GM12892 (cell line): ENCODE results near the gene ANO1.

Experiments used
- DNase-seq: peaks from one replicate; pipeline ENCODE4 v3.0.0; 2011; ENCODE audit not compliant: insufficient read length
- FAIRE-seq: peaks from 2 replicates; lab custom pipeline; 2011; peaks lifted over from hg19 to GRCh38; lab: Jason Lieb, UNC
- POLR2A ChIP-seq: IDR thresholded peaks from 2 replicates; pipeline ENCODE4 v1.6.1; 2011; ENCODE audit warnings: low read depth, low read length, control low read depth
- POLR2AphosphoS5 ChIP-seq: IDR thresholded peaks from 2 replicates; pipeline ENCODE4 v1.6.1; 2011; ENCODE audit warnings: low read depth, low read length, control low read depth
- TAF1 ChIP-seq: IDR thresholded peaks from 2 replicates; pipeline ENCODE4 v1.6.1; 2011; ENCODE audit warnings: low read depth, mild to moderate bottlenecking, control low read depth, low read length, borderline replicate concordance

Gene ANO1

GRCh38 chr11:70226183-70226582 is 148.1 kb downstream of the ANO1 start:
- DNase-seq (no peak), FAIRE-seq (no peak)
- TF ChIP-seq POLR2AphosphoS5 = no peak
- TF ChIP-seq TAF1 = no peak
- TF ChIP-seq POLR2A = no peak

GRCh38 chr11:70226967-70227366 is 148.8 kb downstream of the ANO1 start:
- TF ChIP-seq TAF1 (no peak), POLR2AphosphoS5 (no peak), POLR2A (no peak)
- DNase-seq (peak; percentile 38), FAIRE-seq (no peak)

- FAIRE-seq = no peak
- TF ChIP-seq POLR2AphosphoS5 (no peak), TAF1 (no peak)
- DNase-seq = no peak
These were observed 151.6 kb downstream of the ANO1 start for GRCh38 chr11:70229737-70230136.

GRCh38 chr11:70230151-70230839 is 152.2 kb downstream of the ANO1 start:
- TF ChIP-seq POLR2AphosphoS5 (no peak), TAF1 (no peak), POLR2A (no peak)
- FAIRE-seq = no peak
- DNase-seq = no peak

- no peak for TF ChIP-seq POLR2A
- no peak for TF ChIP-seq POLR2AphosphoS5
- TF ChIP-seq TAF1 = no peak
- FAIRE-seq (no peak), DNase-seq (no peak)
These were observed 153.0 kb downstream of the ANO1 start for GRCh38 chr11:70230840-70231710.

- DNase-seq (no peak), FAIRE-seq (no peak)
- no peak for TF ChIP-seq TAF1
- no peak for TF ChIP-seq POLR2A
- no peak for TF ChIP-seq POLR2AphosphoS5
These were observed 154.9 kb downstream of the ANO1 start for GRCh38 chr11:70233034-70233433.

- TF ChIP-seq TAF1 = no peak
- no peak for TF ChIP-seq POLR2A
- no peak for TF ChIP-seq POLR2AphosphoS5
- FAIRE-seq = no peak
- no peak for DNase-seq
These were observed 155.4 kb downstream of the ANO1 start for GRCh38 chr11:70233511-70233934.

GRCh38 chr11:70233962-70234361 is 155.8 kb downstream of the ANO1 start:
- TF ChIP-seq TAF1 (no peak), POLR2A (no peak), POLR2AphosphoS5 (no peak)
- DNase-seq = no peak
- no peak for FAIRE-seq
